Measurements from ENCODE around the gene SLC6A11.
A peak's percentile ranks its signal among the peaks of the same experiment; 100 is the strongest.

The SLC6A11 gene

GRCh38 chr3:10774825-10775224 lies 41.2 kb upstream of the SLC6A11 start:
- H4K20me1 ChIP-seq, result no peaks in the 10 kb centered on the region
- no peak overlapping the region for H3K27ac ChIP-seq
- peaks cover 0 to 5% (median 0%) of the 10 kb centered on the region in 11 experiments; a peak in 2 of 22 replicates for H3K9me3 ChIP-seq (replicated peaks in 1 of 11)
- no peak overlapping the region for H3K9ac ChIP-seq
- peak overlapping the region in 6 of 11 experiments; percentile 5 to 54 (median 22); a peak in 3 of 22 replicates for H3K4me2 ChIP-seq
- no peak for TF ChIP-seq Cebpa-rat (IDR thresholded peaks at IDR 0.05)
- H3K4me1 ChIP-seq, result peaks cover 14 to 54% (median 29%) of the 10 kb centered on the region in 10 experiments; a peak in 18 of 20 replicates
- H3K36me3 ChIP-seq, result no peaks in the 10 kb centered on the region
- no peaks in the 10 kb centered on the region for H3K27me3 ChIP-seq
- no peak overlapping the region for H3K4me3 ChIP-seq

- no peaks in the 10 kb centered on the region for H3K27me3 ChIP-seq
- peaks cover 0 to 5% (median 0%) of the 10 kb centered on the region in 11 experiments; a peak in 2 of 22 replicates for H3K9me3 ChIP-seq (replicated peaks in 1 of 11)
- H3K4me1 ChIP-seq, result peaks cover 14 to 57% (median 28%) of the 10 kb centered on the region in 10 experiments; a peak in 18 of 20 replicates
- no peak overlapping the region for H3K9ac ChIP-seq
- no peak overlapping the region for H3K27ac ChIP-seq
- no peak overlapping the region for H3K4me3 ChIP-seq
- H3K4me2 ChIP-seq, result peak overlapping the region in 5 of 11 experiments; percentile 22 to 54 (median 30); a peak in 8 of 22 replicates
- H4K20me1 ChIP-seq, result no peaks in the 10 kb centered on the region
- no peaks in the 10 kb centered on the region for H3K36me3 ChIP-seq
- TF ChIP-seq Cebpa-rat (IDR thresholded peaks at IDR 0.05), result no peak
These were observed 40.8 kb upstream of the SLC6A11 start for GRCh38 chr3:10775259-10775658.

GRCh38 chr3:10775828-10776227 lies 40.2 kb upstream of the SLC6A11 start:
- Histone ChIP-seq H3K9ac (no peak overlapping the region), H3K4me3 (no peak overlapping the region), H4K20me1 (no peaks in the 10 kb centered on the region), H3K27ac (no peak overlapping the region), H3K27me3 (no peaks in the 10 kb centered on the region), H3K36me3 (no peaks in the 10 kb centered on the region), H3K4me2 (peak overlapping the region in 5 of 11 experiments; percentile 19 to 36 (median 22); a peak in 5 of 22 replicates), H3K4me1 (peaks cover 10 to 57% (median 24%) of the 10 kb centered on the region in 10 experiments; a peak in 18 of 20 replicates), H3K9me3 (replicated peaks in 1 of 11) (peaks cover 0 to 5% (median 0%) of the 10 kb centered on the region in 11 experiments; a peak in 2 of 22 replicates)
- TF ChIP-seq Cebpa-rat (IDR thresholded peaks at IDR 0.05), result no peak

GRCh38 chr3:10777627-10778026 lies 38.4 kb upstream of the SLC6A11 start:
- H3K36me3 ChIP-seq, result no peaks in the 10 kb centered on the region
- H3K4me1 ChIP-seq, result peaks cover 0 to 55% (median 24%) of the 10 kb centered on the region in 10 experiments; a peak in 16 of 20 replicates
- H3K9ac ChIP-seq, result no peak overlapping the region
- H3K4me2 ChIP-seq, result no peak overlapping the region
- no peak overlapping the region for H3K27ac ChIP-seq
- no peaks in the 10 kb centered on the region for H3K27me3 ChIP-seq
- no peak overlapping the region for H3K4me3 ChIP-seq
- TF ChIP-seq Cebpa-rat (IDR thresholded peaks at IDR 0.05), result no peak
- no peaks in the 10 kb centered on the region for H4K20me1 ChIP-seq
- H3K9me3 ChIP-seq (replicated peaks in 1 of 11), result peaks cover 0 to 5% (median 0%) of the 10 kb centered on the region in 11 experiments; a peak in 2 of 22 replicates

GRCh38 chr3:10778492-10779292 lies 37.3 kb upstream of the SLC6A11 start:
- Histone ChIP-seq H4K20me1 (no peaks in the 10 kb centered on the region), H3K9ac (no peak overlapping the region), H3K27me3 (no peaks in the 10 kb centered on the region), H3K36me3 (no peaks in the 10 kb centered on the region), H3K4me1 (peaks cover 3 to 62% (median 33%) of the 10 kb centered on the region in 10 experiments), H3K4me2 (no peak overlapping the region), H3K9me3 (replicated peaks in 1 of 11) (0 out of 22 replicates have a peak, but pooled peaks cover 0 to under 1% (median 0%) of the 10 kb centered on the region in 11 experiments), H3K4me3 (no peak overlapping the region), H3K27ac (no peak overlapping the region)
- no peak for TF ChIP-seq Cebpa-rat (IDR thresholded peaks at IDR 0.05)

- Histone ChIP-seq H3K36me3 (no peaks in the 10 kb centered on the region), H3K4me2 (peak overlapping the region in 3 of 11 experiments; percentile 57 to 84 (median 59); a peak in 4 of 22 replicates), H3K4me1 (peaks cover 10 to 67% (median 39%) of the 10 kb centered on the region in 10 experiments), H3K27ac (peak overlapping the region in 1 of 11 experiments; percentile 28; a peak in 1 of 22 replicates), H3K27me3 (no peaks in the 10 kb centered on the region), H3K9me3 (replicated peaks in 1 of 11) (no peaks in the 10 kb centered on the region), H3K4me3 (no peak overlapping the region), H3K9ac (no peak overlapping the region), H4K20me1 (no peaks in the 10 kb centered on the region)
- TF ChIP-seq Cebpa-rat (IDR thresholded peaks at IDR 0.05), result no peak
These were observed 36.7 kb upstream of the SLC6A11 start for GRCh38 chr3:10779293-10779805.

DNA sequence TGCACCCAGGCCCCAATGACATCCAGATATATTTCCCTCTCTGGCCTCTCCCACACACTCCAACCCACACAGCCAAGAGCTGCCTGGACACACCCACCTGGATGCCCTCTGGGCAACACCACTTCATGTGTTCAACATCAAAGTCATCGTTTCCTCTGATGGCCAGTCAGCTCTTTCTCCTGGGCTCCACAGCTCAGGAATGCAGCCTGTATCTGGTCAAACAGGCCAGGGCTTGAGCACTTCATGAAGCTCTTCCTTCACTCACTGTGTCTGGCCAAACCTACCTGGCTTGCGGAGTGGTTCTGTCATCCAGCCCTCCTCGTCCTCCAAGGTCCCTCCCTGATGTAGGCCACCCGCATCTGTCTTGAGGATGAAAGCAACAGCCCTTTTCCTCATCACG lies 35.8 kb upstream of the SLC6A11 start:
- no peak overlapping the region for H3K9ac ChIP-seq
- peak overlapping the region in 2 of 11 experiments; percentile 28 to 32; a peak in 2 of 22 replicates for H3K27ac ChIP-seq
- TF ChIP-seq Cebpa-rat (IDR thresholded peaks at IDR 0.05), result no peak
- H3K4me1 ChIP-seq, result peaks cover 11 to 67% (median 46%) of the 10 kb centered on the region in 10 experiments
- no peak overlapping the region for H3K4me3 ChIP-seq
- H3K4me2 ChIP-seq, result peak overlapping the region in 6 of 11 experiments; percentile 16 to 90 (median 58); a peak in 8 of 22 replicates
- H3K9me3 ChIP-seq (replicated peaks in 1 of 11), result no peaks in the 10 kb centered on the region
- H4K20me1 ChIP-seq, result no peaks in the 10 kb centered on the region
- H3K36me3 ChIP-seq, result no peaks in the 10 kb centered on the region
- no peaks in the 10 kb centered on the region for H3K27me3 ChIP-seq

DNA sequence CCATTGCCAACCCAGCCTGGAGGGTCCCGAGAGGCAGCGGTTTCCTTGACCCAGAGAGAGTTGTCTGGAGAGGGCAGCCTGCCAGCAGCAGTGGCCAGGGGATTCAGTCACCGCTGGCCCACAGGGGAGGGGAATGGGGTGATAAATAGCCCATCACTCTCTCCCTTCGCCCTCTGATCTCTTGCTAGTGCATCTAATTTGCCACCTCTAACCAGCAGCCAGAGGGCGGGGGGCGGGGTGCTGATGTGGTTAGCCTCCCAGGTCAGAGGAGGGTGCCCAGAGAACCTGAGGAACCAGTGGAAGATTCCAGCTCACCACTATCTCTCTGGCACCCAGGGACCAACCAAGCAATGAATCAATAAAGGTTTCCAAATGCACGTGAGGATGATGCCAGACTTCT lies 35.1 kb upstream of the SLC6A11 start:
- no peak overlapping the region for H3K9ac ChIP-seq
- no peaks in the 10 kb centered on the region for H3K36me3 ChIP-seq
- no peaks in the 10 kb centered on the region for H3K9me3 ChIP-seq (replicated peaks in 1 of 11)
- peak overlapping the region in 3 of 11 experiments; percentile 18 to 32 (median 21); a peak in 5 of 22 replicates for H3K27ac ChIP-seq
- no peak overlapping the region for H3K4me3 ChIP-seq
- no peaks in the 10 kb centered on the region for H3K27me3 ChIP-seq
- H3K4me2 ChIP-seq, result peak overlapping the region in 6 of 11 experiments; percentile 1 to 90 (median 46); a peak in 5 of 22 replicates
- peaks cover 11 to 65% (median 47%) of the 10 kb centered on the region in 10 experiments for H3K4me1 ChIP-seq
- TF ChIP-seq Cebpa-rat (IDR thresholded peaks at IDR 0.05), result no peak
- H4K20me1 ChIP-seq, result no peaks in the 10 kb centered on the region

DNA sequence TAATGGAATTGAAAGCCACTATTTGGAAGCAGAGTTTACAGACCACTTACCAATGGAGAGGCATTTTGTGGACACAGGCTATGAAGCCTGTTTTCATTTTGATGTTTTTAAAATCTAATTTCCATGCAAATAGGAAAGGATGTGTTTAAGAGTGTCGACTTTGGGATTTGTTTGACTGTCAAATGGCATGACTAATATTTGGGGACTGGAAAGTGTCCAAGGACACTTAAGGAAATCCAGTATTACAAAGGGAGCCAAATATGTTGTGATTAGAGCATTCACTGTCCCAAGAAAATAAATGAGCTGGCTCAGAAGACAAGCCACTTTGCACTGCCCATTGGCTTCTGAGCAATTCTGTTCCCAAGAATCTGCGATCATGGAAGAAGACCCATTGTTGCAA lies 34.0 kb upstream of the SLC6A11 start:
- no peaks in the 10 kb centered on the region for H4K20me1 ChIP-seq
- no peak overlapping the region for H3K9ac ChIP-seq
- no peaks in the 10 kb centered on the region for H3K27me3 ChIP-seq
- TF ChIP-seq Cebpa-rat (IDR thresholded peaks at IDR 0.05), result no peak
- peaks cover 11 to 73% (median 46%) of the 10 kb centered on the region in 10 experiments for H3K4me1 ChIP-seq
- no peak overlapping the region for H3K4me3 ChIP-seq
- H3K9me3 ChIP-seq (replicated peaks in 1 of 11), result no peaks in the 10 kb centered on the region
- peak overlapping the region in 8 of 11 experiments; percentile 76 to 92 (median 90); a peak in 14 of 22 replicates for H3K4me2 ChIP-seq
- H3K27ac ChIP-seq, result peak overlapping the region in 7 of 11 experiments; percentile 80 to 94 (median 87); a peak in 8 of 22 replicates
- no peaks in the 10 kb centered on the region for H3K36me3 ChIP-seq

All from BLaER1 treated with 17β-estradiol and CSF1 and Interleukin-3, amounts not matched to agents 10 nM and 100 nM (cell line).